Measurements from ENCODE around the gene SLC30A10.
"Not testable (repeated sequence)": the region's sequence is repeated elsewhere in the genome, so short reads cannot be mapped to it uniquely, and the experiment has no call there.

The SLC30A10 gene

DNA sequence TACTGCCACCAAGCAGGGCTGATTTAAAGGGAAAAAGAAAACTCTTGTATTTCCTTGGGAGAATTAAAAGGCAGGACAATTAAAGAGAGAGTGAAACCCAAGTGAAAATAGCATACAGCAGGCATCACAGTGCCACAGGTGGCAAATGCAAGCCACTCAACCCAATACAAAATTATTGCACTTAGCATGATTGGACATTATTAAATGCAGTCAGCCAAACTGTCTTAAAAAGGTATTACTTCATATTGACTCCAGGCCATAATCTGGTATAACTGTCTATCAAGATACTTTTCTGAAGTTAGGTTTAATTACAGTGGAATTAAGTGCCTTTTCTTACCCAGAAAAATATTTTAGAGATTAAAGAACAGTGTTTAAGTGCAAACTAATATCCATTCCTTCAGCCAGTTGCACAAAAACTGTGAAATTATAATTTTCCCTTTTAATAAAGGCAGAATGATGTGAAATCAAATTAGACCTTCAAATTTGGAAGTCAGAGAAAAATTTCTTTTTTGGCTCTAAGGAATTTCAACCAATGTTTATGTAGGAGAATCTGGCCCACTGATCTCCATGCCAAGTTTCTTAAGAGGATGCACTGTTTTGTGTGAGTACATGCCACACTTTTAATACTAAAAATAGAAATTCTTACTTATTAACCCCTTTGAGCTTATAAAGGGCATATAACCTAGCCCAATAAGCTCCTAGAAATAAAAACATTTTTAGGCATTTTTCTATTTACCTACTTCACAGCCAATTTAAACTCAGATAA lies 15.2 kb downstream of the SLC30A10 start:
- no peak overlapping the region for H3K4me3 ChIP-seq (replicated peaks; ENCODE audit: low read depth, low read length)
- DNase-seq (ENCODE audit: extremely low read depth, low read depth) = no peak
- TF ChIP-seq, protein P1, sequence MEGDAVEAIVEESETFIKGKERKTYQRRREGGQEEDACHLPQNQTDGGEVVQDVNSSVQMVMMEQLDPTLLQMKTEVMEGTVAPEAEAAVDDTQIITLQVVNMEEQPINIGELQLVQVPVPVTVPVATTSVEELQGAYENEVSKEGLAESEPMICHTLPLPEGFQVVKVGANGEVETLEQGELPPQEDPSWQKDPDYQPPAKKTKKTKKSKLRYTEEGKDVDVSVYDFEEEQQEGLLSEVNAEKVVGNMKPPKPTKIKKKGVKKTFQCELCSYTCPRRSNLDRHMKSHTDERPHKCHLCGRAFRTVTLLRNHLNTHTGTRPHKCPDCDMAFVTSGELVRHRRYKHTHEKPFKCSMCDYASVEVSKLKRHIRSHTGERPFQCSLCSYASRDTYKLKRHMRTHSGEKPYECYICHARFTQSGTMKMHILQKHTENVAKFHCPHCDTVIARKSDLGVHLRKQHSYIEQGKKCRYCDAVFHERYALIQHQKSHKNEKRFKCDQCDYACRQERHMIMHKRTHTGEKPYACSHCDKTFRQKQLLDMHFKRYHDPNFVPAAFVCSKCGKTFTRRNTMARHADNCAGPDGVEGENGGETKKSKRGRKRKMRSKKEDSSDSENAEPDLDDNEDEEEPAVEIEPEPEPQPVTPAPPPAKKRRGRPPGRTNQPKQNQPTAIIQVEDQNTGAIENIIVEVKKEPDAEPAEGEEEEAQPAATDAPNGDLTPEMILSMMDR (IDR thresholded peaks at IDR 0.05; ENCODE audit: low read depth, low read length, missing control alignments) = no peak

DNA sequence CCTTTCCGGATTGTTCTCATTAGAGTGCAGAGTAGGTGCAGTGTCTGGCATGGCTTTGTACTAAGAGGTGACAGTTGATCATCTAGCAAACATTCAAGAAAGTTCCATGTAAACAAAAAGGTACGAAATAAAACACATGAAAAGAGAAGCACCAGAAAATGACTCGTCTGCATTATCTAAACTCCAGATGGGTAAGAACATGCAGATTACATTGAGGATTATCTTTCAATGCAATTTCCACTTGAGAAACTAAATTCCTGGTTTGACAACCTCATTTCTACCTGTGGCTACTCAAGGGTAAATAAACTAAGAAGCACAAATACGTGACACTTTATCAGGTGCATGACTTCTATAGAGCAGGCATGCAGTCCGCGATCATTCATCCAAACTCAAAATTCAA lies 17.6 kb downstream of the SLC30A10 start:
- H3K4me3 ChIP-seq (replicated peaks; ENCODE audit: low read depth, low read length) = no peak overlapping the region
- no peak for DNase-seq (ENCODE audit: extremely low read depth, low read depth)
- TF ChIP-seq, protein P1 (IDR thresholded peaks at IDR 0.05; ENCODE audit: low read depth, low read length, missing control alignments) = no peak

DNA sequence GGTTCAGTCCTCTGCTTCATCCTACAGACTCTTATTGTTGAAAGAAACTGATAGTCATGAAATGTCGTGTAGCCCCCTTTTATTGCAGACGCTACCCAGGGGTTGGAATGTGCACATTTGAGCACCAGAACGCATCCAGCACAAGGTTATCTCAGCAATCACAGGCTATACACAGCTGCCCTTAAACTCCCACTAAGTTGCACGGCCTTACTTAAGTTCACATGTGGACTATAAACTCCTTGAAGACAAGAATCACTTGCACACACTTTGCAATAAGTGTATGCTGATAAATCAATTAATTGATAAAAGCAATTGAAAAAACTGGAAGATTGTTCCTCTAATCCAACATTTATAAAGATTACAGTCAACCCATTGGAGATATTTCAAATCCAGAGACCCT lies 18.9 kb downstream of the SLC30A10 start:
- H3K4me3 ChIP-seq (replicated peaks; ENCODE audit: low read depth, low read length) = no peak overlapping the region
- no peak for DNase-seq (ENCODE audit: extremely low read depth, low read depth)
- TF ChIP-seq, protein P1 (IDR thresholded peaks at IDR 0.05; ENCODE audit: low read depth, low read length, missing control alignments) = no peak

DNA sequence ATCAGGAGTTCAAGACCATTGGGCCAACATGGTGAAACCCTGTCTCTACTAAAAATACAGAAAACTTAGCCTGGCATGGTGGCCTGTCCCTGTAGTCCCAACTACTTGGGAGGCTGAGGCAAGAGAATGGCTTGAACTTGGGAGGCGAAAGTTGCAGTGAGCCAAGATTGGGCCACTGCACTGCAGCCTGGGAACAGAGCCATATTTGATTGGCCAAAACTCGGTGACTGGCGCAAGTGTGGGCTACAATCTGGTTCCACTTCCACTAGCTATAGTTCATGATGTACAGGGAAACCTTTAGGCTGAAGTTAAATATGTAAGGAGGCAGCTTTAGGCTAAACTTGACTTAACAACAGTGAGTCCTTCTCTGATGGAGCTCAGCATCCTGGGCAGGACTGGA lies 20.2 kb downstream of the SLC30A10 start:
- TF ChIP-seq, protein P1 (IDR thresholded peaks at IDR 0.05; ENCODE audit: low read depth, low read length, missing control alignments) = no peak
- no peak for DNase-seq (ENCODE audit: extremely low read depth, low read depth)
- H3K4me3 ChIP-seq (replicated peaks; ENCODE audit: low read depth, low read length) = no peak overlapping the region

DNA sequence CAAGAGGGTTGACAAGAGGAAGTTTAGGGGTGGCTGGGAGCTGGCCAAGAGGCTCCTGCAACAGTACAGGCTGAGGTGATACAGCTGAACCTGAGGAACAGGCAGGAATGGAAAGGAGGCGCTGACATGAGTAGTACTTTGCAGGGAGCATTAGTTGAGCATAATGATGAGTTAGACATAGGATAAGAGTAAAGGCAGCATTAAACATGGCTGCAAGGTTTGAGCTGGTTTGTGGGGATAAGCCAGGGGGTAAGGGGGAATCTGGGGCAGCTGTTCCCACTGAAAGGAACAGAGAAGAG lies 20.6 kb downstream of the SLC30A10 start:
- no peak for DNase-seq (ENCODE audit: extremely low read depth, low read depth)
- TF ChIP-seq, protein P1 (IDR thresholded peaks at IDR 0.05; ENCODE audit: low read depth, low read length, missing control alignments) = no peak
- no peak overlapping the region for H3K4me3 ChIP-seq (replicated peaks; ENCODE audit: low read depth, low read length)

DNA sequence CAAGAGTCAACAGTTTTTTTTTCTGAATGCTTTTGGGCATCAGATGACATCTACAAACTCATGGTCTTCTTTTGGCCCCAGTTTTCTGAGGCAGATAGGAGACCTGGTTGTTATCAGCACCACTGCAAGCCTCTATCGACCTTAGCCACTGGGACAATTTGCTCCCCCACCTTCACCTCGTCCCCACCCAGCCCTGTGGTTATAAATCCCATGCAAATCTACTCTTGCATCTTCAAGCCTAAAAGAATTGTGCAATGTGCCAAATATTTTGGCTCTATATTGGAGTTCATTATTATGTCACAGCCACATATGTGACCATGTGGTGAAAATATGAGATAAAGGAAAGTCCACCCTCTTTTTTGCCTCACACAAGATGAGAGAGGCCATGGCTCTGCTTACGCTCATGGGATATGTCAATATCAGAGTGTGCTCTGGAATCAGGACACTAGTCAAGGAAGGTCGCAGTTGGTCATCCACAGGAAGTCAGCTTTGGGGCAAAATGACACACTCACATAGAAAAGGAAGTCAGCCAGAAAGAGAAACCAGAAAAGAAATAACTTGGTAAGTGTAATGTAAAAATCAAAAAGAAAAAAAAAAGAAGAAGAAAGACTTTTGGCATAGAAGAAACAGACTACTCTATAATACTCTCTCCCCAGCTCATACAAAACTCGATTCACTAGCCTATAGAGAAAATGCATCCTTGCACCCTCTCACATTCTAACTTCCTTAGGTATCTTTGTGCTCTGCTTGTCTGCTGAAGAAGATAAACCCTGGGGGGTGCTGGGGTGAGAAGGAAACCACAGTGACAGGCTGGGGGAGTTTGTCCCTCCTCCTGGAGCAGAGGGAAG lies 21.2 kb downstream of the SLC30A10 start:
- DNase-seq (ENCODE audit: extremely low read depth, low read depth) = no peak
- TF ChIP-seq, protein P1 (IDR thresholded peaks at IDR 0.05; ENCODE audit: low read depth, low read length, missing control alignments) = no peak
- H3K4me3 ChIP-seq (replicated peaks; ENCODE audit: low read depth, low read length) = no peak overlapping the region

DNA sequence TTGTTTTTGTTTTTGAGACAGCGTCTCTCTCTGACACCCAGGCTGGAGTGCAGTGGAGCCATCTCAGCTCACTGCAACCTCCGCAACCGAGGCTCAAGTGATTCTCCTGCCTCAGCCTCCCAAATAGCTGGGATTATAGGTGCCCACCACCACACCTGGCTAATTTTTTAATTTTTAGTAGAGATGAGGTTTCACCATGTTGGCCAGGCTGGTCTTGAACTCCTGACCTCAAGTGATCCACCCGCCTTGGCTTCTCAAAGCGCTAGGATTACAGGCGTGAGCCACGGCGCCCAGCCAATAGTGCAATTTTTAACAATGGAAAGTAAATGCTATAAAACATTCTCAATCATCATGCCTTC lies 21.8 kb downstream of the SLC30A10 start:
- not testable (repeated sequence) for DNase-seq (ENCODE audit: extremely low read depth, low read depth); H3K4me3 ChIP-seq (replicated peaks; ENCODE audit: low read depth, low read length)
